Fibroblast of peridontal ligament (primary cell): ENCODE measurements around the gene TAF8.
A peak's percentile ranks its signal among the peaks of the same experiment; 100 is the strongest.
"Not testable (repeated sequence)": the region's sequence is repeated elsewhere in the genome, so short reads cannot be mapped to it uniquely, and the experiment has no call there.

Experiments used
- DNase-seq: peaks from one replicate; pipeline ENCODE4 v3.0.0-alpha.2; 2010; ENCODE audit errors: extremely low read depth

The TAF8 gene, protein sequence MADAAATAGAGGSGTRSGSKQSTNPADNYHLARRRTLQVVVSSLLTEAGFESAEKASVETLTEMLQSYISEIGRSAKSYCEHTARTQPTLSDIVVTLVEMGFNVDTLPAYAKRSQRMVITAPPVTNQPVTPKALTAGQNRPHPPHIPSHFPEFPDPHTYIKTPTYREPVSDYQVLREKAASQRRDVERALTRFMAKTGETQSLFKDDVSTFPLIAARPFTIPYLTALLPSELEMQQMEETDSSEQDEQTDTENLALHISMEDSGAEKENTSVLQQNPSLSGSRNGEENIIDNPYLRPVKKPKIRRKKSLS

DNA sequence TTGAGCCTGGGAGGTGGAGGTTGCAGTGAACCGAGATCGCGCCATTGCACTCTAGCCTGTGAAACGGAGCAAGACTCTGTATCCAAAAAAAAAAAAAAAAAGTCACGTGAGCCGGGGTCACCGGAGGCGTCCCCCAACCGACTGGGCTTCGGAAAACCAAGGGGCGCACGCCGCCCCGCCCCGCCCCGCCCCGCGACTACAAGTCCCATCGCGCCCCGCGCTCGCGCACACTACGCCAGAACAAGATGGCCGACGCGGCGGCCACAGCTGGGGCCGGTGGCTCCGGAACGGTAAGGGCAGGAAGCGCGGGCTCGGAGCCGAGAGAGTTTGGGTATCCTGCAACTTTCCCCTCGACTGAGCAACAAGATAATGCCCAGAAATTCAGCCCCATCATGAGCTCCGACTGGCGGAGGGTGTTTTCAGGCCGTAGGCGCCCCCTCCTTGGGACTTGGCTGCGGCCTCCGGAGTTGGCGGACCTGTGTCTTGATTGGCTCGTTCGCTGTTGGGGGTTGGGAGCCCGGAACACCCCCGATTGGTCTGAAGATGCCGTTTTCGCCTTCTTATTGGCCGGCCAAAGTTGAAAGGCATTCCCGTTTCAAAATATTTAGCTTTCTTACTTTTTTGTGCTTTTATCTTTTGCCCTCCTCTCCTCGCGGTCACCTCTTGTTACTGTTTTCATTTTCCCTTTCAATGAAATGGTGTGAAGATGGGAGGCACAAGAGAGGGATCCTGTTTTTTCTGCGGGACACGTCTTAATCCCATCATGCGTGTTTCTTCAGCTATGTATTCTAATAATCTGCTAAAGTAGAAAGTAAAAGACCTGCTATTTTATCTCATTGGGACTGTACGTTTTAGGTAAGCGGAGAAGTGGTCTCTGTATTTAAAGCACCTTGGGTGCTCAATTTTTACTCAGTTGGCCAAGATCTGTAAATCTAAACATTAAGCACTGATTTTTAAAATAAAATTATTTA lies at the start of gene TAF8:
TAF8 (plus strand) TSS at position 228 of the 971 bp plus-strand sequence; CDS start at position 246, 18 bp downstream.
- peak; percentile 94 for DNase-seq

DNA sequence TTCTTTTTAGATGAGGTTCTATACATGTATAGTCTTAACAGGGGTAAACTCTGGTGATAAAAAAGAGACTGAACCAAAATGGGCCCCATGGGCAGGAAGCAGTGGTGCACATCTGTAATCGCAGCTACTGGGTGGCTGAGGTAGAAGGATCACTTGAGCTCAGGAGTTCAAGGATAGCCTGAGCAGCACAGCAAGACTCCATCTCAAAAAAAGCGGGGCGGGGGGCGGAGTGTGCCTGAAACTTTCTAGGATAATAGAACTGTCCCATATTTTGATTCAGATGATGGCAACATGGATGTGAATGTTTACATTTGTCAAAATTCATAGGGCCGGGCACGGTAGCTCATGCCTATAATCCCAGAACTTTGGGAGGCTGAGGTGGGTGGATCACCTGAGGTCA lies 48.8 kb upstream of the TAF8 start:
- DNase-seq, result no peak

DNA sequence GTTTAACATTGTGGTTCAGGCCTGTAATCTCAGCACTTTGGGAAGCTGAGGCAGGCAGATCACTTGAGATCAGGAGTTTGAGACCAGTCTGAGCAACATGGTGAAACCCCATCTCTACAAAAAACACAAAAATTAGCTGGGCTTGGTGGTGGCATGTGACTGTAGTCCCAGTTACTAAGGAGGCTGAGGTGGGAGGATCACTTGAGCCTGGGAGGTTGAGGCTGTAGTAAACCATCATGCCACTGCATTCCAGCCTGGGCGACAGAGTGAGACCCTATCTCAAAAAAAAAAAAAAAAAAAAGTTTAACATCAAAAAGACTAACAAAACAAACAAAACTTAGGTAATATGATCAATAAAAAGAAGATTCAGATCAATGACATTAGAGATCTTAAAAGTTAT lies 46.7 kb upstream of the TAF8 start:
- not testable (repeated sequence) for DNase-seq

DNA sequence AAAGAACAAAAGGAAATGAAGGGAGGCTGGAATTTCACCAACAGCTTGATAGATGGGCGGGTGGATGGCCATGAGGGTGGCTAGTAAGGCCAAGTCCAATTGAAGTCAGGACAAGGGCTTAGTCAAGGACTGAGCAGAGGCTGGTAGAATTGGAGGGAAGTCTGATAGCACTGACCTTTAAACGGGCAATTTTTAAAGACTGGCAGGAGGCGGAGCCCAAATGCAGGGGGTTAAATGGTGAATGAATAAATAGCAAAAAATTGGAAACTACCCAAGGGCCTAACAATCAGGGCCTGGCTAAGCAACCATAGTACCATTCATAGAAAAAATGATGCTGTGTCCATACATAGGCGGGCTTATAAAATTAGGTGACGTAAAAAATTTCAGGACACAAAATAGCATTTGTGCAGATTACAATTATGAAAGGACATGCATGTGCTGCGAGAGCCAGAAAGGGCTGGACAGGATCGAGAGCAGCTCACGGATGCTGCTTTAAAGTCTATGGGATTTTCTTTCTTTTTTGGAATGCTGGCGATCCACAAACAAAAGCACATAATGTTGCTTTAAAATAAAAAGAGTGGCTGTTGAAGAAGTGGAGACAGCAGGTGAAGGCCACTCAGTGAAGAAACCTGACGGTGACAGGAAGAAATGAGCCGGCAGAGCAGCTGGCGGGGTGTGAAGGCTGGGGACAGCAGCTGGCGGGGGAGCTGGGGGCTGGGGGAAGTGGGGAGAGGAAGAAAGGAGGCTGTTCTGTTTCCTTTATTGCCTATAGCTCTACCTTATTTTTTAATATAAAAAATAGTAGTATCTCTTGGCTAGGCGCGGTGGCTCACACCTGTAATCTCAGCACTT lies 42.8 kb upstream of the TAF8 start:
- DNase-seq, result no peak

DNA sequence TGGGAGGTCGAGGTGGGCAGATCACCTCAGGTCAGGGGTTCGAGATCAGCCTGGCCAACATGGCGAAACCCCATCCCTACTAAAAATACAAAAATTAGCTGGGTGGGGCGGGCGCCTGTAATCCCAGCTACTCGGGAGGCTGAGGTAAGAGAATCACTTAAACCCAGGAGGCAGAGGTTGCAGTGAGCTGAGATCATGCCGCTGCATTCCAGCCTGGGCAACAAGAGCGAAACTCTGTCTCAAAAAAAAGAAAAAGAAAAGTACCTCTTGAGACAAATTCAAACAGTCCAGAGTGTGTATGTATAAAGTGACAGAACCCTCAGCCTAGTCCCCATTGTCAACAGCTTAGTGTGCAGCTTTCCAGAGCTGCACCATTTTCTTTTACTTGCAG lies 42.2 kb upstream of the TAF8 start:
- not testable (repeated sequence) for DNase-seq

DNA sequence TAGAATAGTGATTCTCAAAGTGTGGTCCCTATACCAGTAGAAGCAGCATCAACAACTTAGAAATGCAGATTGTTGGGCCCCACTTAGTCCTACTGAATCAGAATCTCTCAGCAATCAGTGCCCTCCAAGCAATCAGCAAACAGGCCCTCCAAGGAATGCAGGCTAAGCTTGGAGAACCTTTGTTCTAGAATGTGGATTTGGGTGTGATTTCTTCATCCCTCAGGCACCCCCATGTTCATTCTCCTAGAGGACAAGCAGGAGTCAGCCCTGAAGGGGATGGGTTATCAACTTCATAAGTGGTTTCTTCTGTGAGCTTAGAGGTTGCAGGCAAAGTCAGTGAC lies 40.5 kb upstream of the TAF8 start:
- no peak for DNase-seq

DNA sequence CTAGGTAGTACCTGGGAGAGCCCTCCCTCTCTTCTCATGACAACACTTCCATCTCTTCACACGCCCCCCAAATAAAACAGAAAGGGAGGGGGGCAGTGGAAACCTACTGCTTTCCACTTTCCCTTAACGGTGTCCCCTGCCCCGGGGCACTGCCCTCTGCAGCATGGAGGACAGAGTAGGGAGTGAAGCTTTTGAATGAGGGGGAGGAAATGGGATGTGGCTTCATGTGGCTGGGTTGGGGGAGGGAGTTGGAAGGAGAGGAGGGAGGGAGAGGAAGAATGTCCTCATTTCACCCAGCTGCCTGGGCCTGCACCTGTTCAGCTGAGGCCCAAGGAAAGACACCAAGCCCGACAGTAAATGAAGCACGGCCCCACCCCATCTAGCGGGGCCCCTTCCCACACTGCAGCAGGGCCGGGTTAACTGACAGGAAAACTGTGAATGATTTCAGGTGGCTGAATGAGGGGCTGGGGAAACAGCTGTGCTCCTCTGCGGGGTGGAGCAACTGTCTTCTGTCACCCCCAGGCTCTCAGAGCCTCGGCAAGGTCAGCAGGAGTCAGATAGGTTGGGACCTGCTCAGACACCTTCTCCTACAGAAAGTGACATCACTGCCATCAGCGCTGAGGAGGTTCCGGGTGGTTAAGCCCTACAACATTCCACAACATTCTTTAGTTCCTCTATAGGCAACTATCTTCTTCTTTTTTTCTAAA lies 40.0 kb upstream of the TAF8 start:
- DNase-seq, result no peak

DNA sequence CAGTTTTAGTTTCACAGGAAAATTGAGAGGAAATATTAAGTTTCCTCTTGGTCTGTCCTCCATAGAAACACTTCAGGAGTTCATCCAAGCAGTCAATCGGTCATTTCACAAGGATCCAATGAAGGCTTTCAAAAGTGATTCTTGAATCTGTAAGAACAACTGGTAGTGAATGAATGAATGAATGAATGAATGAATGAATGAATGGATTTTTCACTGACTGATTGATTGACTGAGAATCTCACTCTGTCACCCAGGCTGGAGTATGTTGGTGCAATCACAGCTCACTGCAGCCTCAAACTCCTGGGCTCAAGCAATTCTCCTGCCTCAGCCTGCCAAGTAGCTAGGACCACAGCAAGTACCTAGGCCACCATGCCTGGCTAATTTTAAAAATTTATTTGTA lies 39.4 kb upstream of the TAF8 start:
- DNase-seq, result no peak

DNA sequence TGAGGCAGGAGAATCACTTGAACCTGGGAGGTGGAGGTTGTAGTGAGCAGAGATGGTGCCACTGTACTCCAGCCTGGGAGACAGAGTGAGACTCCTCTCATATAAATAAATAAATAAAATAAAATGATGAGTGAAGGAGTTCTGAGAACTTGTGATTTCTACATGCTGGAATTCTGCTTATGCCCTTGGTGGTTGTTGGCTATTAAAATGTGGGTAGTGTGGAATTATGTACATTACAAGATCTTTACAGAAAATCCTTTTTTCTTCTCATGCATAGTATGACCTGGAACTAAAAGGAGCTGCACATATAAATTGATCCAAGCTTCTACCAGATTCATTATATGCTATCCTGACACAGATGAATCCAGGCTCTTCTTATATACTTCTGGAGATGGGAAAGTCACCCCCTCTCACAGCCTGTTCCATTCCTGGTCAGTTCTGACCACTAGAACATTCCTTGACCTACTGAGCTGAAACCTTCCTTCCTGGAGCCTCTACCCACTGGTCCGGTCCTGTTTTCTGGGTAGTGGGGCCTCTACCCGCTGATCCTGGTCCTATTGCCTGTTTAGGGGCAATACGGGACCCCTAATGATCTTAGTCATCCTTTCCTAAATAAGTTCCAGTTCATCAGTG lies 37.7 kb upstream of the TAF8 start:
- DNase-seq, result no peak

DNA sequence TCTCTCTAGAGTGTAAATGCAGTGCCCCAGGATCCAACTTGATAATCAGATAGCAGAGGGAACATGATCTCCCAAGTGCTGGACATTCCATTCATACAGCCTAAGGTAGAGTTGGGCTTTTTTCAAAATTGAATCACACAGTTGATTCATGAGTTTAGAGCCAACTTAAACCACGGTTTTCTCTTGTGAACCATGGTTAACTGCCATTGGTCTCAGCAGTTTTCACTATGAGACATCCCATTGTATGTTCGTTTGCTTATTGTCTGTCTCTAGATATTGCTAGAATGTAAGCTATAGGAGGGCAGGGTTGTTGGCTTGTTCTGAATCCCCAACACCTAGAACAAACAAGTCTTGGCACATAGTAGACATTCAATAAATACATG lies 37.2 kb upstream of the TAF8 start:
- DNase-seq, result no peak

DNA sequence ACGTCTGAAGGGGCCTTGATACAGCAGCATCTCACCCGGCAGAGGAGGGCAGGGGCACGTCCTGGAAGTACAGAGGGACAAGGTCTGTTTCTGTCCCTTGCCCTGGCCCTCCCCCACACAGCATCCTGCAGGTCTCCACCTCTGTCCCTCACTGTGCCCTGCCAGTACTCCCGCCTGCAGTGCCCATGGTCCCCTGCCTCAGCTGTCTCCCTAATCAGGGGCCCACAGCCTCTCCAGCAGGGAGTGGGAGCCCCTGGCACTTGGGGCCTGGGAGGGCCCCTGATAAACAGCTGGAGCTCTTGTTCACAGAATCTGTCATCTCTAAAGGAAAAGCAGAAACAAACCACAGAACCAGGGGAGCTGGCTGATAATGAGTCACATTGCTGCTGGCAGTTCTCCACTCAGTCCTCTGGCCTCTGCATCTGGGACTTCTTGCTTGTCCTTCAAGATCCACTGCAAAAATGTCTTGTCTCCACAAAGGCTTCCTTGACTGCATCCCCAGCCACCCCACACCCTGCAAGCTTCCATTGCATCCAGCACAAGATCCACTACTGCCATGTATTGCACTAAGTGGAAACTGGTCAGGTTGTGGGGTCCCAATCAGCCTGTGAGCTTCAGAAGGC lies 33.2 kb upstream of the TAF8 start:
- DNase-seq, result peak; percentile 62

DNA sequence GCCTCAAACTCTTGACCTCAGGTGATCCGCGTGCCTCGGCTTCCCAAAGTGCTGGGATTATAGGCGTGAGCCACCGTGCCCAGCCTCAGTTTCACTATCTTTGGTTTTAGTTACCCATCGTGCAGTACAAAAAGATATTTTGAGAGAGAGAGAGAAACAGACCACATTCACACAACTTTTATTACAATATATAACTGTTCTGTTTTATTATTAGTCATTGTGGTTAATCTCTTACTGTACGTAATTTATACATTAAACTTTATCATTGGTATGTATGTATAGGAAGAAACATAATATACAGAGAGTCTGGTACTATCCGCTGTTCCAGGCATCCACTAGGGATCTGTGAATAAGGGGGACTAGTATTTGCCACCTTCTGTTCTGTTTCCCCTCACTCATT lies 29.4 kb upstream of the TAF8 start:
- DNase-seq, result no peak

DNA sequence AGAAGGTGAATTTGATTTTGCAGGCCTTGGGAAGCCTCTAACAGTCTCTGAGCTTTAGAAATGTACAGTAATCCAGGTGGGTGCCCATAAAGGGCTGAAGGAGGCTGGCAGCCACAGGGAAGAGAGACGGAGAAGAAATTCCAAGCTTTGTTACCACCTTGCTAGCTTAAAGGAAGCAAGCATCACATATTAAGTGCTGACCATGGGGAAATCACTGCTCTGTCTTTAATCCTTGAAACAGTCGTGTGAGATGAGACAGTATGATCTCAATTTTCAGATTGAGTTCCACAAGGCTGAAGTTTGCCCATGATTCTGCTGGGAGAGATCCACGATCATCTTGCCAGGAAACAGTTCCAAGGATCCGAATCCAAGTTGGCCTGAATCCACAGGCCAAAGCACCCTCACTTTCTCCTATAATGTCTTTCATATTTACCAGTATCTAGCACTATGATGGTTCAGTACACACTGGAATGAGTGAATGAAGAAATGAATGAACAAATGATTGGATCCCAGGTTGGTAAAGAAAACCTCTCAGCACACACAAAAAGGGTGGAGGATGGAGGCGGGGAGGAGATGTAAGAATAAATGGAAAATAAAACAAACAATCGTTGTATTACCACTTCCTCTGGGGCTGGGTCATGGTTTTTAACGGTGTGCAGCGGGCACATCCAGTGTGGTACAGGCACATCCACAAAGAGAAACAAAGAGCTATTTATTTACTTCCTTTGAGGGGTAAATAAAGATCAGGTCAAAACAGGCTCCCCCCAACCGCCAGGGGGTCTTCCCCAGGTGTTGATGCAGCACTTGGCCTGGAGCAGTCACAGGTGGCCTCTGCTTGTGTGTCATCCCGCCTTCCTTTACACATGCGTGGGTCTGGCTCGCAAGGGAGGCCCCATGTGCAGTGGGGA lies 28.2 kb upstream of the TAF8 start:
- DNase-seq, result peak; percentile 65

DNA sequence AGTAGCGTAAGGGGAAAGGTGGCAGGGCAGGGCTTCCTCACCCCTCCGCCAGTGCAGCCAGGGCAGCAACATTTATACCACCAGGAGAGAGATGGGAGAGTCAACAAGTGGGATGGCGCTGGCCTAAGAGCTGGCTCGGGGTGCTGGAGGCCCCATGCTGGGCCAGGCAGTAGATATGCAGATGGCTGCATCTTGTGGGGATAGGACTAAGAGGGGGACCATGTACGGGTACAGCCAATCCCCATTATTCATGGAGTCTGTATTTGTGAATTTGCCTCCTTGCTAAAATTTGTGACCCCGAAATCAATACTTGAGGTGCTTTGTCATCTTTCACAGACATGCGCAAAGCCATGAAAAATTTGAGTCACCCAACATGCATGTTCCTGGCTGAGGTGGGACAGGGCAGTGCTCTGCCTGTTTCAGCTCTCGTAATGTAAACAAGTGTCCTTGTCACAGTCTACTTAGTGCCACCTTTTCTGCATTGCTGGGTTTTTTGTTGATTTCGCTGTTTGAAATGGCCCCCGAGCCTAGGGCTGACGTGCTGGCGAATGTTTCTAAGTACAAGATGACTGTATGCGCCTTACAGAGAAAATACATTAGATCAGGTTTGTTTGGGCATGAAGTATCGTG lies 27.5 kb upstream of the TAF8 start:
- no peak for DNase-seq

DNA sequence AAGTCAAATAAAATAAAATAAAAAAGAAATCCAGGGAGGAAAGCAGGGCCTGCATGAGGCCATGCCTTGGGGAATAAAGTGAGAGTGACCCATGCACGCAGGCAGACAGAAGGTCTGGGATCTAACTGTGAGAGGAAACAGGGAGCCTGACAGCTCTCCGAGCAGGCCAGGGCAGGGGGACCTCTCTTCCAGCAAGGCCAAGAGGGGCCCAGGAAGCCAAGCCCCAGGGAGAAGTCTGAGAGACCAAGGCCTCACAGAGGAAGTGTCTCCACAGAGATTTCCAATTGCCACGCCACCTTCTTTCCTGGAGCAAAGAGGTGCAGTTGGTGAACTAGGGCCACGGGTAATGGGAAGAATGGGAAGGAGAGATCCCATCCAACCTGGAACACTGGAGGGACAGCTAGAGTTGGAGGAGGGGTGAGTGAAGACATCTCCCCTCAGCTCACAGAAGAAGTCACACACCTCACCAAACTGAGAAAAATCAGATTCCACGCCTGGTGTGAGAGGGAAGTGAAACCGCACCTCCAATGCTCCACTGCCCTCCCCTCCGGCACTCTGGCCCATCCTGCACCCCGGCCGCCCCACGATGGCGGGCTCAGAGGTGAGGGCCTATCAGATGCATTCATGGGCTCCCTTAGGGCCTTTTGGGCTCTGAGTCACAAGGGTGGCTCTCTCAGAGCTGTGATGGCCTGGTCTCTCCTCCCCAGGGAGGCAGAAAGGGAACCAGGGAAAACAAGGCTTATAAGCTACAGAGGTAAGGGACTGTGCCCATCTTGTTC lies 25.1 kb upstream of the TAF8 start:
- no peak for DNase-seq

DNA sequence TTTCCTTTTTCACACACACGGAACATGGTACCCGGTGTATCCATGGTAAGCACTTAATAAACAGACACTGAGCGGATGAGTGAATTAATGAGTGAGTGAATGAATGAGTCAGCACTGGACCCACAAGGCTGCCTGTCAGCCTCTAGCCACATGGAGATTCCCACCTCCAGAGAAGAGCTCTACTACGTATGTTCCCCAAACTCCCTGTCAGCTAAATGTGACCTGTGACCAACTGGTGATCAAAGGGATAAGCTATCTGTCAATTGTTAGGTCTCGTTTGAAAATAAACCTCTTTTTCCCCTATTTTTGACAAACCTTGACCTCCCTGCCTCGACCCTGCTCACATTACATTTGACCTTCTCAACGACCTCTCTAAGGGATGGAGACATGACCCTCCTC lies 24.5 kb upstream of the TAF8 start:
- DNase-seq, result no peak

DNA sequence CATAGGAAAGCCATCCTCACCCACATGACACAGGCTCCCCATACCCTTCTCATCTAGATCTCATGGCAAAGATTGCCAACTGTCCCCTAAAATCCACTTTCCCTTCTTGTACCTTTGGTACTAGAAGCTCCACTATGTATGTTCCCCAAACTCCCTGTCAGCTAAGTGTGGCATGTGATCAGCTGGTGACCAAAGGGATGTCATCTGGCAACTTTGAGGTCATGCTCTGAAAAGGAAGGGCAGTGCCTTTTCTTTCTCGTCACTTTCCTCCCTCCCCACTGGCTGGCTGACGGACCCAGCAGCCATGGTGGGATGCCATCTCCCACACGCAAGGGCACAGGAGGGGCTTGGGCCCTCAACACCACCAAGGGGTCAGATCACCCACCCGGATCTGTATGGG lies 23.8 kb upstream of the TAF8 start:
- DNase-seq, result no peak
